Nephron (organoid): ENCODE results near the gene ZYG11B.
"Not testable (repeated sequence)": the region's sequence is repeated elsewhere in the genome, so short reads cannot be mapped to it uniquely, and the experiment has no call there.

Experiments used
- H3K27ac Mint-ChIP-seq, 3 experiments: 2 replicates each; pipeline ENCODE4 v1.8.0; 2020; ENCODE audit warnings: mixed read lengths in 3 of 3, mild to moderate bottlenecking in 2 of 3, moderate library complexity in 1 of 3
- H3K27me3 Mint-ChIP-seq: 2 replicates; pipeline ENCODE4 v1.8.0; 2021; ENCODE audit warnings: low read depth, mild to moderate bottlenecking, moderate library complexity, mixed read lengths
- H3K36me3 Mint-ChIP-seq: 2 replicates; pipeline ENCODE4 v1.8.0; 2020; ENCODE audit warnings: low read depth, mixed read lengths
- H3K4me1 Mint-ChIP-seq: 2 replicates; pipeline ENCODE4 v1.8.0; 2020; ENCODE audit warnings: mixed read lengths
- H3K4me3 Mint-ChIP-seq, 3 experiments: 2 replicates each; pipeline ENCODE4 v1.8.0; 2020; ENCODE audit warnings: mild to moderate bottlenecking in 3 of 3, mixed read lengths in 3 of 3, moderate library complexity in 2 of 3
- H3K9me3 Mint-ChIP-seq: 2 replicates; pipeline ENCODE4 v1.8.0; 2020; ENCODE audit warnings: mixed read lengths
- CTCF ChIP-seq, 3 experiments: fragments of 200-600 bp; sonication (generic); IDR thresholded peaks; one replicate each; pipeline ENCODE4 v1.5.0; 2021; ENCODE audit warnings: antibody characterized with exemption in 3 of 3; ENCODE audit not compliant: unreplicated experiment in 3 of 3

ZYG11B gene

GRCh38 chr1:52692697-52693096, 33.6 kb upstream of the ZYG11B start:
- no peak overlapping the region for H3K27ac Mint-ChIP-seq
- H3K4me1 Mint-ChIP-seq = peaks cover under 1% of the 10 kb centered on the region
- H3K4me3 Mint-ChIP-seq = no peak overlapping the region
- no peak for TF ChIP-seq CTCF (IDR thresholded peaks at IDR 0.05; ENCODE audit: unreplicated experiment in 3 of 3)
- H3K27me3 Mint-ChIP-seq = no peaks in the 10 kb centered on the region
- H3K9me3 Mint-ChIP-seq = no peaks in the 10 kb centered on the region
- H3K36me3 Mint-ChIP-seq = peaks cover 36% of the 10 kb centered on the region

GRCh38 chr1:52693351-52693750, 32.9 kb upstream of the ZYG11B start:
- H3K9me3 Mint-ChIP-seq, H3K4me3 Mint-ChIP-seq, H3K27me3 Mint-ChIP-seq, H3K4me1 Mint-ChIP-seq, H3K27ac Mint-ChIP-seq: not testable (repeated sequence)
- peaks cover 41% of the 10 kb centered on the region for H3K36me3 Mint-ChIP-seq

DNA sequence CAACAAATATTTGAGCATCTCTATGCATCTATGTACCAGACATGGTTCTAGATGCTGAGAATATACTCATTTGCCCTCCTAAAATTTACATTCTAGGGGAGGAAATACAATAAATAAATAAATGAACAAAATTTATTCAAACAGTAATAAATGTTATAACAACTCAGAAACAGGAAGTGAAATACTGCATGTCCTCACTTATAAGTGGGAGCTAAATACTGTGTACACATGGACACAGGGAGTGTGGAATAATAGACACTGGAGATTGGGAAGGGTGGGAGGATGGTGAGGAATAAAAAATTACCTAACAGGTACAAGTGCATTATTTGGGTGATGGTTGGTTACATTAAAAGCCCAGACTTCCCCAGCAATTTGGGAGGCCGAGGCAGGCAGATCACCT, 32.4 kb upstream of the ZYG11B start:
- Mint-ChIP-seq H3K27me3 (no peaks in the 10 kb centered on the region), H3K36me3 (peaks cover 41% of the 10 kb centered on the region), H3K4me3 (no peak overlapping the region), H3K9me3 (no peaks in the 10 kb centered on the region), H3K4me1 (peaks cover 10% of the 10 kb centered on the region), H3K27ac (no peak overlapping the region)
- TF ChIP-seq CTCF (IDR thresholded peaks at IDR 0.05; ENCODE audit: unreplicated experiment in 3 of 3) = no peak

DNA sequence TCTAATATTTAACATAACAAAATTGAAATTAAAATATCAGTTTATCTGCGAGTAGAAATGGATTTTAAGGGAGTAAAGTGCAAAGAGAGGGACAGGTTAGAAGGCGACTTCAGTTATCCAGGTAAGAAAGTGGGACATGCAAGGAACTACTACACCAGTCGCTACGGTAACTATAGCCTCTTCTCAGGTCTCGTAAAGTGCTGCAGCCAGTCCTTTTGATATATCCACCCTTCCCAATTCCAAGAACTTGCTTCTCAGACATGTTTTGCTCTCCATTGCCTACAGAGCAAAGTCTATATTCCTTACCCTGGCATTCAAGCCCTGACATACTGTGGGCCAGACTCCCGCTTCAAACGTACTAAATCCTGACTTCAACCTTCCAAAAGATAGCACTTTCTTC, 30.6 kb upstream of the ZYG11B start:
- Mint-ChIP-seq H3K4me1 (peaks cover 19% of the 10 kb centered on the region), H3K9me3 (no peaks in the 10 kb centered on the region), H3K27me3 (no peaks in the 10 kb centered on the region), H3K27ac (no peak overlapping the region), H3K36me3 (peaks cover 32% of the 10 kb centered on the region), H3K4me3 (peak overlapping the region; percentile 38 to 67 (median 61))
- TF ChIP-seq CTCF (IDR thresholded peaks at IDR 0.05; ENCODE audit: unreplicated experiment in 3 of 3) = no peak

DNA sequence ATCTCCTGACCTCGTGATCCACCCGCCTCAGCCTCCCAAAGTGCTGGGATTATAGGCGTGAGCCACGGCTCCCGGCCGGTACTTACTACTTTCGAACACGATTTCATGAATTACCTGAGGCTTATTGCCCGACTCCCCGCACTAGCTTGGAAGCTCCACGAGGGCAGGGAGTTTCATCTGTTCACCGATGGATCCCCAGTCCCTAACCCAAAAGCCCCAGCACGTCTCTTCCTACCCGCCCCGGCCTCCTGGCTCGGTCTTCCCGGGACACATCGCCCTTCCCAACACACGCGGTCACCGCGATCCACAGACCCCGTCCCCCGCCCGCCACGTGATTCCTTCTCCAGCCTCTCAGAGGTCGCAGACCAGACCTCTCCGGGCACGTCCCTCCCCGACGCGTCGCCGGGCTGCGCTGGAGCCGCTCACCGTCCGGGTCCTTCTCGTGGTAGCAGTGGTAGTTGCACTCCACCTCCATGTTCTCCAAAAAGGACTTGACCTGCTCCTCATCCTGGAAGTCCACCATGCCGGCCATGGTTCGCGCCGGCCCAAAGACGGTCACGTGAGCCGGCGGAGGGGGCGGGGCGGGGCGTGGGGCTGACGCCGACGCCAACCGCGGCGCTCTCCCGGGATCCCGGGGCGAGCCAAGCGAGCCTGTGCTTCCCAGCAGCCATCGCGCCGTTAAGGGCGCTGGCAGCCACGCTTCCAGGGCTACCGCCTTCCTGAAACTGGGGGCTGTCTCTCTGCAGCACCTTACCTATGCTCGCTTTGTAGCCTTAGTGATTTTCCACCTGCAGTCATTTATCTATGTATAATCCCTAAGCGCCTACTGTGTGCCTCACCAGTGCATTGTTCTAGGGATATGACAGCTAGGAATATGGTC, 28.2 kb upstream of the ZYG11B start, which contains the start of gene COA7:
TSS of gene COA7 (minus strand) at position 553 of the 880 bp plus-strand sequence. CDS start at position 532, 21 bp downstream.
- Mint-ChIP-seq H3K27me3 (no peaks in the 10 kb centered on the region), H3K36me3 (peaks cover 16% of the 10 kb centered on the region), H3K9me3 (no peaks in the 10 kb centered on the region), H3K4me3 (peak within 1 kb of the TSS; percentile 92 to 97 (median 94)), H3K4me1 (peaks cover 24% of the 10 kb centered on the region), H3K27ac (peak within 1 kb of the TSS; percentile 87 to 99 (median 92))
- TF ChIP-seq CTCF (IDR thresholded peaks at IDR 0.05; ENCODE audit: unreplicated experiment in 3 of 3) = no peak

DNA sequence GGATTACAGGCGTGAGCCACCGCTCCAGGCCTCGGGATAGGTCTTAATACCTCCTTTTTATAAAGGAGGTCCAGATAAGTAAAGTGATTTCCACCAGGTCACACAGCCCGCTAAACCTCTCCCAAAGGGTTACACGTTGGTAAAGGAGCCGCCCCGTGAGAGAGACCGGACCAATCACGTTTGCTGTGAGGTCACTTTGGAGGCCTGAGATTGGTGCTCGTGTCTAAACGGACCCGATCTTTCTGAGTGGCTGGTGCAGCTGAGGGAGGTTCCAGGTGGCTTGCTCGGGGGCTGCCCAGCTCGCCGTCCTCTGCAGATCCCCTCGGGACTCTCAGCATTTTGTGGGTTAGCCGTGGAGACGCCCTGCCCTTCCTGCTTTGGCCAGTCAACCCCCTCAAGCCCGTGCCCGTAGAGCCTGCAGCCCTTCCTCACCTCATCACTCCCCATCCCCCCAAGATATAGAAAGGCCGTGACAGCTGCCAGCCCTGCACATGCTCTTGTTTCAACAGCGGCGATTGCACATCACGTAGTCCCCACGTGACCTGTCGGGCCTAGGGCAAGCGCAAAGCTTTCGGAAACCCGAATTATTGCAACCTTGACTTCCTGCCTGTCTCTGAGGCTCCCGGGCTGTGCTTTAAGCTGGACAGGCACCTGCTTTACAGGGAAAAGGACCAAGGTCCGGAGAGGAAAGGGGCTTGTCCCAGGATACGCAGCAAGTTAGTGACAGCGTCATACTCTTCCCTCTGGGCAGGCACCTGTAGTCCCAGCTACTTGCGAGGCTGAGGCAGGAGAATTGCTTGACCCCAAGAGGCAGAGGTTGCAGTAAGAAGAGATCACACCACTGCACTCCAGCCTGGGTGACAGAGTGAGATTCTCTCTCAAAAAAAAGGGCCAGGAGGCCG, 23.1 kb upstream of the ZYG11B start:
- peaks cover 25% of the 10 kb centered on the region for H3K4me1 Mint-ChIP-seq
- no peak for TF ChIP-seq CTCF (IDR thresholded peaks at IDR 0.05; ENCODE audit: unreplicated experiment in 3 of 3)
- no peaks in the 10 kb centered on the region for H3K9me3 Mint-ChIP-seq
- H3K27me3 Mint-ChIP-seq = peaks cover 7% of the 10 kb centered on the region
- no peaks in the 10 kb centered on the region for H3K36me3 Mint-ChIP-seq
- peak overlapping the region; percentile 82 to 90 (median 88) for H3K27ac Mint-ChIP-seq
- H3K4me3 Mint-ChIP-seq = peak overlapping the region; percentile 88 to 92 (median 90)
